Germinal center (tissue), 1 donor: ENCODE measurements around the gene AREG.

Experiments used
- DNase-seq: peaks from one replicate; pipeline ENCODE4 v3.0.0; 2012; ENCODE audit warnings: mixed read lengths, low spot score

AREG gene

GRCh38 chr4:74433043-74433442 is 11.9 kb upstream of the AREG start:
- DNase-seq, result no peak

- no peak for DNase-seq
Observed at GRCh38 chr4:74433541-74434172, 11.3 kb upstream of the AREG start.

GRCh38 chr4:74435296-74435695 is 9.6 kb upstream of the AREG start:
- no peak for DNase-seq

GRCh38 chr4:74437866-74438265 is 7.1 kb upstream of the AREG start:
- no peak for DNase-seq

GRCh38 chr4:74438661-74439060 is 6.3 kb upstream of the AREG start:
- DNase-seq, result no peak

- DNase-seq, result no peak
Observed at GRCh38 chr4:74439952-74440351, 5.0 kb upstream of the AREG start.

GRCh38 chr4:74440356-74440755 is 4.6 kb upstream of the AREG start:
- no peak for DNase-seq

GRCh38 chr4:74441744-74442143 is 3.2 kb upstream of the AREG start:
- DNase-seq, result no peak

GRCh38 chr4:74446193-74446868 is 1.4 kb downstream of the AREG start:
- no peak for DNase-seq

GRCh38 chr4:74446896-74447295 is 2.0 kb downstream of the AREG start:
- no peak for DNase-seq

- DNase-seq, result no peak
Observed at GRCh38 chr4:74447636-74448233, 2.8 kb downstream of the AREG start.

- DNase-seq, result no peak
Observed at GRCh38 chr4:74449571-74450297, 4.8 kb downstream of the AREG start.

- no peak for DNase-seq
Observed at GRCh38 chr4:74450298-74450683, 5.4 kb downstream of the AREG start.

- no peak for DNase-seq
Observed at GRCh38 chr4:74451214-74451661, 6.3 kb downstream of the AREG start.

GRCh38 chr4:74453037-74453635 is 8.2 kb downstream of the AREG start:
- no peak for DNase-seq

GRCh38 chr4:74453829-74454742 is 9.2 kb downstream of the AREG start:
- no peak for DNase-seq

- no peak for DNase-seq
Observed at GRCh38 chr4:74455361-74456055, 10.6 kb downstream of the AREG start.

GRCh38 chr4:74456056-74456744 is 11.3 kb downstream of the AREG start:
- DNase-seq, result no peak

- no peak for DNase-seq
Observed at GRCh38 chr4:74456849-74457395, 12.0 kb downstream of the AREG start.

GRCh38 chr4:74460833-74461232 is 15.9 kb downstream of the AREG start:
- DNase-seq, result no peak
